GM23338 (cell line): ENCODE measurements around the gene TMPRSS6. TPM values are rescaled to one million over a fixed set of nuclear protein-coding genes. Genes with fewer than 3 reads are reported as not detected.

Experiments used
- ATAC-seq: fragments of 200-7000 bp; cut with Tn5 transposase; 3 replicates; pipeline ENCODE4 v1.9.1; 2020
- DNase-seq: peaks from one replicate; pipeline ENCODE4 v3.0.0-alpha.2; 2015; ENCODE audit warnings: low spot score
- H2AFZ ChIP-seq: fragments of 200-600 bp; sonication (generic); 2 replicates; pipeline ENCODE4 v1.8.0; 2016; ENCODE audit warnings: antibody characterized with exemption, mild to moderate bottlenecking, moderate library complexity
- H3F3A ChIP-seq: fragments of 200-600 bp; sonication (generic); replicated peaks from 2 replicates; pipeline ENCODE4 v1.8.0; 2017; ENCODE audit warnings: antibody characterized with exemption, mixed run types, low read depth
- H3K27ac ChIP-seq: fragments of 200-600 bp; sonication (generic); 2 replicates; pipeline ENCODE4 v1.6.1; 2016; ENCODE audit warnings: low read depth
- H3K27me3 ChIP-seq: fragments of 200-600 bp; sonication (generic); 2 replicates; pipeline ENCODE4 v1.8.0; 2016; ENCODE audit warnings: mild to moderate bottlenecking, mixed run types, moderate library complexity; ENCODE audit not compliant: insufficient read depth
- H3K36me3 ChIP-seq: fragments of 200-600 bp; sonication (generic); 2 replicates; pipeline ENCODE4 v1.8.0; 2016; ENCODE audit warnings: mild to moderate bottlenecking; ENCODE audit not compliant: insufficient read depth
- H3K4me1 ChIP-seq: fragments of 200-600 bp; sonication (generic); 2 replicates; pipeline ENCODE4 v1.8.0; 2016; ENCODE audit warnings: mild to moderate bottlenecking, moderate library complexity; ENCODE audit not compliant: insufficient read depth
- H3K4me2 ChIP-seq: fragments of 200-600 bp; sonication (generic); 2 replicates; pipeline ENCODE4 v1.7.1; 2017; ENCODE audit warnings: mixed run types
- H3K4me3 ChIP-seq: fragments of 200-600 bp; sonication (generic); 2 replicates; pipeline ENCODE4 v1.6.1; 2016; ENCODE audit warnings: mixed run types
- H3K79me2 ChIP-seq: fragments of 200-600 bp; sonication (generic); replicated peaks from 2 replicates; pipeline ENCODE4 v1.8.0; 2017; ENCODE audit warnings: mild to moderate bottlenecking; ENCODE audit not compliant: insufficient read depth
- H3K9me2 ChIP-seq: fragments of 200-600 bp; sonication (generic); 2 replicates; pipeline ENCODE4 v1.8.0; 2017; ENCODE audit not compliant: insufficient read depth
- H4K20me1 ChIP-seq: fragments of 200-600 bp; sonication (generic); replicated peaks from 2 replicates; pipeline ENCODE4 v1.8.0; 2017; ENCODE audit warnings: mild to moderate bottlenecking; ENCODE audit not compliant: insufficient read depth
- H3K27ac Mint-ChIP-seq: 2 replicates; pipeline ENCODE4 v1.8.0; 2020; ENCODE audit warnings: inconsistent platforms, mild to moderate bottlenecking, moderate library complexity, mixed read lengths
- H3K27me3 Mint-ChIP-seq: 3 replicates; pipeline ENCODE4 v1.8.0; 2022; ENCODE audit warnings: low read depth, mild to moderate bottlenecking, moderate library complexity, mixed read lengths, inconsistent platforms; ENCODE audit not compliant: insufficient read depth, poor library complexity
- H3K36me3 Mint-ChIP-seq: 3 replicates; pipeline ENCODE4 v1.8.0; 2021; ENCODE audit warnings: low read depth, mild to moderate bottlenecking, inconsistent platforms, moderate library complexity, mixed read lengths
- H3K4me1 Mint-ChIP-seq: 3 replicates; pipeline ENCODE4 v1.8.0; 2020; ENCODE audit warnings: mild to moderate bottlenecking, inconsistent platforms, mixed read lengths
- H3K4me3 Mint-ChIP-seq: 3 replicates; pipeline ENCODE4 v1.8.0; 2021; ENCODE audit warnings: moderate library complexity, mild to moderate bottlenecking, inconsistent platforms, mixed read lengths
- H3K9me3 Mint-ChIP-seq: 3 replicates; pipeline ENCODE4 v1.8.0; 2020; ENCODE audit warnings: moderate library complexity, mild to moderate bottlenecking, inconsistent platforms, mixed read lengths
- CREB1 ChIP-seq: fragments of 250-450 bp; sonication (Bioruptor Pico); IDR thresholded peaks from 2 replicates; pipeline ENCODE4 v1.5.0; 2020; ENCODE audit warnings: low read depth, mild to moderate bottlenecking, moderate library complexity
- EZH2 ChIP-seq: fragments of 200-600 bp; sonication (generic); IDR thresholded peaks from one replicate; pipeline ENCODE4 v1.8.0; 2017; ENCODE audit warnings: antibody characterized with exemption, mild to moderate bottlenecking, low read depth; ENCODE audit not compliant: unreplicated experiment
- EZH2phosphoT487 ChIP-seq: fragments of 200-600 bp; sonication (generic); IDR thresholded peaks from one replicate; pipeline ENCODE4 v1.8.1; 2018; ENCODE audit warnings: antibody characterized with exemption; ENCODE audit not compliant: unreplicated experiment
- NANOG ChIP-seq: IDR thresholded peaks from 2 replicates; pipeline ENCODE4 v1.6.1; 2016; ENCODE audit warnings: antibody characterized with exemption, borderline replicate concordance
- POLR2AphosphoS5 ChIP-seq: IDR thresholded peaks from 2 replicates; pipeline ENCODE4 v1.6.1; 2016; ENCODE audit warnings: antibody characterized with exemption, low read depth
- REST ChIP-seq: IDR thresholded peaks from one replicate; pipeline ENCODE4 v1.6.1; 2018; ENCODE audit warnings: antibody characterized with exemption; ENCODE audit not compliant: unreplicated experiment
- STAT1 ChIP-seq: IDR thresholded peaks from one replicate; pipeline ENCODE4 v1.6.1; 2016; ENCODE audit warnings: antibody characterized with exemption; ENCODE audit not compliant: unreplicated experiment
- ZNF114 ChIP-seq: fragments of 250-450 bp; sonication (Bioruptor Pico); IDR thresholded peaks from 2 replicates; pipeline ENCODE4 v1.5.0; 2020; ENCODE audit warnings: mild to moderate bottlenecking, moderate library complexity
- polyA plus RNA-seq: library from polyadenylated mRNA; unstranded; fragments of >200 nt; fragmentation: Nextera tagmentation; extraction: Ambion mirVana; gene quantifications from 2 replicates; pipeline ENCODE4 v1.2.1, GENCODE V29; 2016
- total RNA-seq: library from RNA; depleted of rRNA; stranded (reverse); fragments of >200 nt; shearing (Covaris generic); gene quantifications from 2 replicates; pipeline ENCODE4 v1.2.3, GENCODE V29; 2014
- TF ChIP-seq, protein P1 (sequence below): fragments of 250-450 bp; sonication (Bioruptor Pico); IDR thresholded peaks from 2 replicates; pipeline ENCODE4 v1.5.0; 2020; ENCODE audit warnings: mild to moderate bottlenecking, moderate library complexity
- TF ChIP-seq, protein P2 (sequence below), 2 experiments: fragments of 200-600 bp in 1 of 2; sonication (generic) in 1 of 2; conservative IDR thresholded peaks; 2 replicates each; pipeline versions ENCODE4 v1.5.1 to v1.6.1; 2016 to 2017; ENCODE audit warnings: antibody characterized with exemption in 2 of 2, low read depth in 2 of 2, mild to moderate bottlenecking in 2 of 2, moderate library complexity in 1 of 2

The TMPRSS6 gene
- total and polyA plus RNA-seq, 2 experiments from 2014 or later = 0.13 TPM; not detected in 1

GRCh38 chr22:37126383-37126782 lies 16.9 kb upstream of the TMPRSS6 start:
- Histone ChIP-seq H3K4me3 (no peak overlapping the region), H3K36me3 (no peaks in the 10 kb centered on the region), H3K9me2 (no peaks in the 10 kb centered on the region), H3K27me3 (no peaks in the 10 kb centered on the region), H3F3A (no peaks in the 10 kb centered on the region), H2AFZ (no peak overlapping the region), H3K4me2 (no peak overlapping the region), H4K20me1 (no peaks in the 10 kb centered on the region), H3K79me2 (no peaks in the 10 kb centered on the region), H3K27ac (no peak overlapping the region), H3K4me1 (no peaks in the 10 kb centered on the region)
- no peak overlapping the region for H3K4me3 Mint-ChIP-seq
- peak; percentile 76 for ATAC-seq
- DNase-seq = peak; percentile 55
- no peaks in the 10 kb centered on the region for H3K36me3 Mint-ChIP-seq
- no peak for TF ChIP-seq POLR2AphosphoS5
- TF ChIP-seq, protein P1, sequence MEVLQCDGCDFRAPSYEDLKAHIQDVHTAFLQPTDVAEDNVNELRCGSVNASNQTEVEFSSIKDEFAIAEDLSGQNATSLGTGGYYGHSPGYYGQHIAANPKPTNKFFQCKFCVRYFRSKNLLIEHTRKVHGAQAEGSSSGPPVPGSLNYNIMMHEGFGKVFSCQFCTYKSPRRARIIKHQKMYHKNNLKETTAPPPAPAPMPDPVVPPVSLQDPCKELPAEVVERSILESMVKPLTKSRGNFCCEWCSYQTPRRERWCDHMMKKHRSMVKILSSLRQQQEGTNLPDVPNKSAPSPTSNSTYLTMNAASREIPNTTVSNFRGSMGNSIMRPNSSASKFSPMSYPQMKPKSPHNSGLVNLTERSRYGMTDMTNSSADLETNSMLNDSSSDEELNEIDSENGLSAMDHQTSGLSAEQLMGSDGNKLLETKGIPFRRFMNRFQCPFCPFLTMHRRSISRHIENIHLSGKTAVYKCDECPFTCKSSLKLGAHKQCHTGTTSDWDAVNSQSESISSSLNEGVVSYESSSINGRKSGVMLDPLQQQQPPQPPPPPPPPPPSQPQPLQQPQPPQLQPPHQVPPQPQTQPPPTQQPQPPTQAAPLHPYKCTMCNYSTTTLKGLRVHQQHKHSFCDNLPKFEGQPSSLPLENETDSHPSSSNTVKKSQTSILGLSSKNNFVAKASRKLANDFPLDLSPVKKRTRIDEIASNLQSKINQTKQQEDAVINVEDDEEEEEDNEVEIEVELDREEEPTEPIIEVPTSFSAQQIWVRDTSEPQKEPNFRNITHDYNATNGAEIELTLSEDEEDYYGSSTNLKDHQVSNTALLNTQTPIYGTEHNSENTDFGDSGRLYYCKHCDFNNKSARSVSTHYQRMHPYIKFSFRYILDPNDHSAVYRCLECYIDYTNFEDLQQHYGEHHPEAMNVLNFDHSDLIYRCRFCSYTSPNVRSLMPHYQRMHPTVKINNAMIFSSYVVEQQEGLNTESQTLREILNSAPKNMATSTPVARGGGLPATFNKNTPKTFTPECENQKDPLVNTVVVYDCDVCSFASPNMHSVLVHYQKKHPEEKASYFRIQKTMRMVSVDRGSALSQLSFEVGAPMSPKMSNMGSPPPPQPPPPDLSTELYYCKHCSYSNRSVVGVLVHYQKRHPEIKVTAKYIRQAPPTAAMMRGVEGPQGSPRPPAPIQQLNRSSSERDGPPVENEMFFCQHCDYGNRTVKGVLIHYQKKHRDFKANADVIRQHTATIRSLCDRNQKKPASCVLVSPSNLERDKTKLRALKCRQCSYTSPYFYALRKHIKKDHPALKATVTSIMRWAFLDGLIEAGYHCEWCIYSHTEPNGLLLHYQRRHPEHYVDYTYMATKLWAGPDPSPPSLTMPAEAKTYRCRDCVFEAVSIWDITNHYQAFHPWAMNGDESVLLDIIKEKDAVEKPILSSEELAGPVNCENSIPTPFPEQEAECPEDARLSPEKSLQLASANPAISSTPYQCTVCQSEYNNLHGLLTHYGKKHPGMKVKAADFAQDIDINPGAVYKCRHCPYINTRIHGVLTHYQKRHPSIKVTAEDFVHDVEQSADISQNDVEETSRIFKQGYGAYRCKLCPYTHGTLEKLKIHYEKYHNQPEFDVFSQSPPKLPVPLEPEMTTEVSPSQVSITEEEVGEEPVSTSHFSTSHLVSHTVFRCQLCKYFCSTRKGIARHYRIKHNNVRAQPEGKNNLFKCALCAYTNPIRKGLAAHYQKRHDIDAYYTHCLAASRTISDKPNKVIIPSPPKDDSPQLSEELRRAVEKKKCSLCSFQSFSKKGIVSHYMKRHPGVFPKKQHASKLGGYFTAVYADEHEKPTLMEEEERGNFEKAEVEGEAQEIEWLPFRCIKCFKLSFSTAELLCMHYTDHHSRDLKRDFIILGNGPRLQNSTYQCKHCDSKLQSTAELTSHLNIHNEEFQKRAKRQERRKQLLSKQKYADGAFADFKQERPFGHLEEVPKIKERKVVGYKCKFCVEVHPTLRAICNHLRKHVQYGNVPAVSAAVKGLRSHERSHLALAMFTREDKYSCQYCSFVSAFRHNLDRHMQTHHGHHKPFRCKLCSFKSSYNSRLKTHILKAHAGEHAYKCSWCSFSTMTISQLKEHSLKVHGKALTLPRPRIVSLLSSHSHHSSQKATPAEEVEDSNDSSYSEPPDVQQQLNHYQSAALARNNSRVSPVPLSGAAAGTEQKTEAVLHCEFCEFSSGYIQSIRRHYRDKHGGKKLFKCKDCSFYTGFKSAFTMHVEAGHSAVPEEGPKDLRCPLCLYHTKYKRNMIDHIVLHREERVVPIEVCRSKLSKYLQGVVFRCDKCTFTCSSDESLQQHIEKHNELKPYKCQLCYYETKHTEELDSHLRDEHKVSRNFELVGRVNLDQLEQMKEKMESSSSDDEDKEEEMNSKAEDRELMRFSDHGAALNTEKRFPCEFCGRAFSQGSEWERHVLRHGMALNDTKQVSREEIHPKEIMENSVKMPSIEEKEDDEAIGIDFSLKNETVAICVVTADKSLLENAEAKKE (CRISPR knock-in tag) = no peak
- no peak for TF ChIP-seq NANOG
- TF ChIP-seq EZH2 = no peak
- TF ChIP-seq, protein P2, sequence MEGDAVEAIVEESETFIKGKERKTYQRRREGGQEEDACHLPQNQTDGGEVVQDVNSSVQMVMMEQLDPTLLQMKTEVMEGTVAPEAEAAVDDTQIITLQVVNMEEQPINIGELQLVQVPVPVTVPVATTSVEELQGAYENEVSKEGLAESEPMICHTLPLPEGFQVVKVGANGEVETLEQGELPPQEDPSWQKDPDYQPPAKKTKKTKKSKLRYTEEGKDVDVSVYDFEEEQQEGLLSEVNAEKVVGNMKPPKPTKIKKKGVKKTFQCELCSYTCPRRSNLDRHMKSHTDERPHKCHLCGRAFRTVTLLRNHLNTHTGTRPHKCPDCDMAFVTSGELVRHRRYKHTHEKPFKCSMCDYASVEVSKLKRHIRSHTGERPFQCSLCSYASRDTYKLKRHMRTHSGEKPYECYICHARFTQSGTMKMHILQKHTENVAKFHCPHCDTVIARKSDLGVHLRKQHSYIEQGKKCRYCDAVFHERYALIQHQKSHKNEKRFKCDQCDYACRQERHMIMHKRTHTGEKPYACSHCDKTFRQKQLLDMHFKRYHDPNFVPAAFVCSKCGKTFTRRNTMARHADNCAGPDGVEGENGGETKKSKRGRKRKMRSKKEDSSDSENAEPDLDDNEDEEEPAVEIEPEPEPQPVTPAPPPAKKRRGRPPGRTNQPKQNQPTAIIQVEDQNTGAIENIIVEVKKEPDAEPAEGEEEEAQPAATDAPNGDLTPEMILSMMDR (conservative IDR thresholded peaks at IDR 0.05; ENCODE audit: low read depth in 2 of 2) = no peak
- TF ChIP-seq STAT1 = no peak
- no peak for TF ChIP-seq ZNF114 (CRISPR knock-in tag)
- TF ChIP-seq EZH2phosphoT487 = no peak
- no peak for TF ChIP-seq CREB1 (CRISPR knock-in tag)
- no peak for TF ChIP-seq REST
- peak overlapping the region; percentile 70; the same call in 1 of the 2 replicates for H3K27ac Mint-ChIP-seq
- no peaks in the 10 kb centered on the region for H3K9me3 Mint-ChIP-seq
- peaks cover 17% of the 10 kb centered on the region for H3K27me3 Mint-ChIP-seq
- H3K4me1 Mint-ChIP-seq = peaks cover 34% of the 10 kb centered on the region
